ENCODE measurements around the gene RSBN1L. TPM values are rescaled to one million over a fixed set of nuclear protein-coding genes. Genes with fewer than 3 reads are reported as not detected.

Gene RSBN1L
- total RNA-seq, 4 donors from 2014 or later, result 18.7 to 40.8 (median 25.9) TPM

GRCh38 chr7:77786741-77787140 lies 90.5 kb downstream of the RSBN1L start:
- no peaks in the 10 kb centered on the region for H3K4me1 ChIP-seq
- TF ChIP-seq POLR2A (IDR thresholded peaks at IDR 0.05) (no peak), CTCF (IDR thresholded peaks at IDR 0.05) (no peak), POLR2AphosphoS5 (IDR thresholded peaks at IDR 0.05) (no peak)
- no peaks in the 10 kb centered on the region for H3K9me3 ChIP-seq
- H3K4me3 ChIP-seq, result no peak overlapping the region
- H3K36me3 ChIP-seq, result peaks cover 0 to 14% of the 10 kb centered on the region in 2 donors
- no peaks in the 10 kb centered on the region for H3K27me3 ChIP-seq
- no peak overlapping the region for H3K27ac ChIP-seq
- no peak for ATAC-seq

GRCh38 chr7:77788327-77788902 lies 92.2 kb downstream of the RSBN1L start:
- Histone ChIP-seq H3K4me3 (no peak overlapping the region), H3K27ac (no peak overlapping the region), H3K27me3 (no peaks in the 10 kb centered on the region), H3K4me1 (no peaks in the 10 kb centered on the region), H3K9me3 (no peaks in the 10 kb centered on the region), H3K36me3 (peaks cover 0 to 15% of the 10 kb centered on the region in 2 donors)
- no peak for TF ChIP-seq POLR2A (IDR thresholded peaks at IDR 0.05)
- TF ChIP-seq EP300 (IDR thresholded peaks at IDR 0.05), result no peak
- no peak for TF ChIP-seq CTCF (IDR thresholded peaks at IDR 0.05)
- no peak for TF ChIP-seq POLR2AphosphoS5 (IDR thresholded peaks at IDR 0.05)
- no peak for ATAC-seq
- 88 to 100% methylated on average over 2 of the region's 2 CpGs for WGBS, 2 donors (ENCODE audit: low coverage in 1 of 2)

GRCh38 chr7:77791336-77791735 lies 95.1 kb downstream of the RSBN1L start:
- ATAC-seq, result no peak
- no peak for TF ChIP-seq POLR2A (IDR thresholded peaks at IDR 0.05)
- TF ChIP-seq EP300 (IDR thresholded peaks at IDR 0.05), result no peak
- no peak for TF ChIP-seq CTCF (IDR thresholded peaks at IDR 0.05)
- no peak for TF ChIP-seq POLR2AphosphoS5 (IDR thresholded peaks at IDR 0.05)
- WGBS, 2 donors (ENCODE audit: low coverage in 1 of 2), result 76 to 79% methylated on average over 6 of the region's 6 CpGs
- Histone ChIP-seq H3K4me1 (peaks cover 0 to 25% (median 0%) of the 10 kb centered on the region in 3 donors), H3K27ac (no peak overlapping the region), H3K27me3 (no peaks in the 10 kb centered on the region), H3K9me3 (no peaks in the 10 kb centered on the region), H3K4me3 (no peak overlapping the region), H3K36me3 (peaks cover 0 to 24% of the 10 kb centered on the region in 2 donors)

GRCh38 chr7:77791956-77792355 lies 95.7 kb downstream of the RSBN1L start:
- no peaks in the 10 kb centered on the region for H3K27me3 ChIP-seq
- no peaks in the 10 kb centered on the region for H3K9me3 ChIP-seq
- peaks cover 0 to 24% of the 10 kb centered on the region in 2 donors for H3K36me3 ChIP-seq
- TF ChIP-seq POLR2AphosphoS5 (IDR thresholded peaks at IDR 0.05), result no peak
- no peak overlapping the region for H3K27ac ChIP-seq
- H3K4me1 ChIP-seq, result peaks cover 0 to 31% (median under 1%) of the 10 kb centered on the region in 3 donors
- no peak for ATAC-seq
- WGBS, 2 donors (ENCODE audit: low coverage in 1 of 2), result 78 to 92% methylated on average over 2 of the region's 2 CpGs
- no peak overlapping the region for H3K4me3 ChIP-seq

- Histone ChIP-seq H3K4me3 (no peak overlapping the region), H3K27ac (no peak overlapping the region), H3K27me3 (no peaks in the 10 kb centered on the region), H3K9me3 (no peaks in the 10 kb centered on the region), H3K4me1 (peaks cover 0 to 39% (median 4%) of the 10 kb centered on the region in 3 donors), H3K36me3 (peaks cover 0 to 24% of the 10 kb centered on the region in 2 donors)
- no peak for TF ChIP-seq POLR2A (IDR thresholded peaks at IDR 0.05)
- no peak for TF ChIP-seq CTCF (IDR thresholded peaks at IDR 0.05)
- no peak for TF ChIP-seq EP300 (IDR thresholded peaks at IDR 0.05)
- TF ChIP-seq POLR2AphosphoS5 (IDR thresholded peaks at IDR 0.05), result no peak
- WGBS, 2 donors (ENCODE audit: low coverage in 1 of 2), result 84 to 87% methylated on average over 2 to 4 of the region's 4 CpGs
- no peak for ATAC-seq
Observed at GRCh38 chr7:77794000-77794399, 97.7 kb downstream of the RSBN1L start.

All from gastroesophageal sphincter (tissue), 4 donors.